Prostate gland (tissue), 2 donors: ENCODE data around the gene CTNNBL1.

ENCODE experiments used
- CTCF ChIP-seq, 4 experiments: fragments of 200-600 bp in 2 of 4; fragments of 450-650 bp in 2 of 4; sonication (generic) in 2 of 4; IDR thresholded peaks; 1 replicate in 3 of 4; 2 replicates in 1 of 4; pipeline ENCODE4 v1.5.1; 2016 to 2019; ENCODE audit warnings: antibody characterized with exemption in 4 of 4, mild to moderate bottlenecking in 2 of 4, moderate library complexity in 2 of 4
- POLR2A ChIP-seq: fragments of 450-650 bp; IDR thresholded peaks from one replicate; pipeline ENCODE4 v1.6.1; 2016; ENCODE audit warnings: antibody characterized with exemption, mild to moderate bottlenecking
- POLR2AphosphoS5 ChIP-seq: sonication (generic); formaldehyde crosslinking; IDR thresholded peaks from one replicate; pipeline ENCODE4 v1.6.1; 2017; ENCODE audit warnings: antibody characterized with exemption

GRCh38 chr20:37800618-37801017 is 106.8 kb downstream of the CTNNBL1 start:
- no peak for TF ChIP-seq POLR2A
- no peak for TF ChIP-seq CTCF (IDR thresholded peaks at IDR 0.05)
- no peak for TF ChIP-seq POLR2AphosphoS5
